HCT116 (cell line): Measurements from ENCODE around the gene NKX2-1. TPM values are rescaled to one million over a fixed set of nuclear protein-coding genes. Genes with fewer than 3 reads are reported as not detected.

Experiments used
- ATAC-seq: fragments of 200-7000 bp; cut with Tn5 transposase; 2 replicates; pipeline ENCODE4 v1.9.1; 2020; ENCODE audit warnings: mild to moderate bottlenecking, moderate library complexity
- BruUV-seq: library from RNA; stranded (reverse); fragments of 400-500 nt; replicated peaks from 2 replicates; lab custom pipeline; 2021; lab: Mats Ljungman, UMichigan
- CTCF ChIA-PET: fragments of 300-600 bp; sonication (Branson Sonifier 250); formaldehyde crosslinking; loops from one replicate; lab custom pipeline; 2021; ENCODE audit warnings: antibody characterized with exemption; lab: Charles Lee
- POLR2A ChIA-PET: fragments of 300-600, 350-600 bp; sonication (Branson Sonifier 250); formaldehyde crosslinking; loops from one replicate; lab custom pipeline; 2021; ENCODE audit warnings: antibody characterized with exemption; lab: Charles Lee
- RAD21 ChIA-PET, 2 experiments: fragments of 300-600 bp; sonication (Branson Sonifier 250); formaldehyde crosslinking; loops; one replicate each; lab custom pipeline; 2023; ENCODE audit warnings: low total read pairs in 2 of 2; ENCODE audit not compliant: uncharacterized antibody in 2 of 2, unreplicated experiment in 2 of 2, low non-redundant PET in 1 of 2; lab: Charles Lee
- DNase-seq: peaks from one replicate; pipeline ENCODE4 v3.0.0-alpha.2; 2010; ENCODE audit warnings: low read depth, low spot score
- H2AFZ ChIP-seq: fragments of 200-600 bp; shearing (Covaris generic), sonication (generic); 2 replicates; pipeline ENCODE4 v1.6.1; 2017; ENCODE audit warnings: low read depth, mixed run types, mixed read lengths, antibody characterized with exemption, low read length; ENCODE audit not compliant: poor library complexity, severe bottlenecking
- H3K27ac ChIP-seq: 2 replicates; pipeline ENCODE4 v1.5.1; 2012; ENCODE audit warnings: low read depth, low read length
- H3K27me3 ChIP-seq: fragments of 200-600 bp; sonication (generic); 2 replicates; pipeline ENCODE4 v1.6.1; 2016; ENCODE audit warnings: mixed run types, low read length, mixed read lengths; ENCODE audit not compliant: insufficient read depth
- H3K36me3 ChIP-seq, 2 experiments: fragments of 200-500 bp in 1 of 2; fragments of 200-600 bp in 1 of 2; sonication (Bioruptor generic) in 1 of 2; sonication (generic) in 1 of 2; 2 replicates each; pipeline versions ENCODE4 v1.5.1 to v1.6.1; 2014 to 2016; ENCODE audit warnings: low read length in 2 of 2, inconsistent platforms in 1 of 2, mixed read lengths in 1 of 2, mixed run types in 1 of 2; ENCODE audit not compliant: insufficient read depth in 2 of 2, control insufficient read depth in 1 of 2
- H3K4me1 ChIP-seq, 2 experiments: fragments of 200-600 bp in 1 of 2; sonication (generic) in 1 of 2; 2 replicates each; pipeline versions ENCODE4 v1.5.1 to v1.6.1; 2012 to 2017; ENCODE audit warnings: low read length in 2 of 2, inconsistent platforms in 1 of 2, mild to moderate bottlenecking in 1 of 2, mixed read lengths in 1 of 2, mixed run types in 1 of 2, moderate library complexity in 1 of 2; ENCODE audit not compliant: insufficient read depth in 2 of 2, control insufficient read depth in 1 of 2
- H3K4me2 ChIP-seq: fragments of 200-600 bp; sonication (generic); 2 replicates; pipeline ENCODE4 v1.6.1; 2017; ENCODE audit warnings: mixed run types, low read length, mixed read lengths
- H3K4me3 ChIP-seq, 2 experiments: fragments of 200-600 bp in 1 of 2; sonication (generic) in 1 of 2; replicated peaks in 1 of 2; 2 replicates each; pipeline ENCODE4 v1.5.1; 2011 to 2016; ENCODE audit warnings: low read length in 2 of 2, control low read depth in 1 of 2, low read depth in 1 of 2, mild to moderate bottlenecking in 1 of 2, mixed read lengths in 1 of 2, mixed run types in 1 of 2
- H3K79me2 ChIP-seq: fragments of 200-600 bp; sonication (generic); 2 replicates; pipeline ENCODE4 v1.6.1; 2017; ENCODE audit warnings: mild to moderate bottlenecking, mixed run types, low read length, moderate library complexity, mixed read lengths; ENCODE audit not compliant: insufficient read depth
- H3K9ac ChIP-seq: fragments of 200-600 bp; sonication (generic); 2 replicates; pipeline ENCODE4 v1.6.1; 2016; ENCODE audit warnings: low read length, mixed read lengths
- H3K9me2 ChIP-seq: fragments of 200-600 bp; sonication (generic), shearing (Covaris generic); 2 replicates; pipeline ENCODE4 v1.6.1; 2017; ENCODE audit warnings: mixed run types, mild to moderate bottlenecking, moderate library complexity; ENCODE audit not compliant: insufficient read depth
- H3K9me3 ChIP-seq, 2 experiments: fragments of 200-500 bp in 1 of 2; fragments of 200-600 bp in 1 of 2; sonication (Bioruptor generic) in 1 of 2; sonication (generic) in 1 of 2; 2 replicates each; pipeline ENCODE4 v1.6.1; 2014 to 2017; ENCODE audit warnings: low read length in 2 of 2, mixed read lengths in 2 of 2, inconsistent platforms in 1 of 2, low read depth in 1 of 2, mild to moderate bottlenecking in 1 of 2, mixed run types in 1 of 2, moderate library complexity in 1 of 2; ENCODE audit not compliant: control insufficient read depth in 1 of 2, insufficient read depth in 1 of 2
- H4K20me1 ChIP-seq: fragments of 200-600 bp; sonication (generic), shearing (Covaris generic); 2 replicates; pipeline ENCODE4 v1.6.1; 2017; ENCODE audit warnings: mixed run types, mild to moderate bottlenecking, moderate library complexity; ENCODE audit not compliant: insufficient read depth
- CEBPB ChIP-seq: IDR thresholded peaks from 2 replicates; pipeline ENCODE4 v1.6.1; 2012; ENCODE audit warnings: low read depth
- EGR1 ChIP-seq: IDR thresholded peaks from 2 replicates; pipeline ENCODE4 v1.6.1; 2012; ENCODE audit warnings: low read depth
- EZH2 ChIP-seq: fragments of 200-600 bp; sonication (generic); IDR thresholded peaks from 2 replicates; pipeline ENCODE4 v1.6.1; 2017; ENCODE audit warnings: antibody characterized with exemption, mixed run types
- SP1 ChIP-seq: IDR thresholded peaks from 2 replicates; pipeline ENCODE4 v1.6.1; 2012; ENCODE audit warnings: low read depth
- TCF7L2 ChIP-seq: IDR thresholded peaks from 2 replicates; pipeline ENCODE4 v1.7.0; 2011; ENCODE audit warnings: borderline replicate concordance, inconsistent platforms; ENCODE audit not compliant: insufficient read depth, insufficient read length; ENCODE audit errors: extremely low read depth
- ZFX ChIP-seq: fragments of 450-650 bp; IDR thresholded peaks from 2 replicates; pipeline ENCODE4 v1.6.1; 2017
- intact Hi-C: fragments of 100-400 bp; cut with micrococcal nuclease; formaldehyde crosslinking; loops from 2 replicates; pipeline ENCODE4 v1.10.0; 2022
- total RNA-seq: library from RNA; stranded (reverse); gene quantifications from one replicate; pipeline ENCODE4 v1.2.1, GENCODE V29; 2021; ENCODE audit not compliant: unreplicated experiment
- TF ChIP-seq, protein P1 (sequence below): IDR thresholded peaks from 2 replicates; pipeline ENCODE4 v1.6.1; 2012; ENCODE audit warnings: low read depth

The NKX2-1 gene
- total RNA-seq, 1 experiment from 2014 or later: 0.84 TPM

GRCh38 chr14:36485773-36486172 lies 34.3 kb downstream of the NKX2-1 start (continued):
- TF ChIP-seq, protein P1, sequence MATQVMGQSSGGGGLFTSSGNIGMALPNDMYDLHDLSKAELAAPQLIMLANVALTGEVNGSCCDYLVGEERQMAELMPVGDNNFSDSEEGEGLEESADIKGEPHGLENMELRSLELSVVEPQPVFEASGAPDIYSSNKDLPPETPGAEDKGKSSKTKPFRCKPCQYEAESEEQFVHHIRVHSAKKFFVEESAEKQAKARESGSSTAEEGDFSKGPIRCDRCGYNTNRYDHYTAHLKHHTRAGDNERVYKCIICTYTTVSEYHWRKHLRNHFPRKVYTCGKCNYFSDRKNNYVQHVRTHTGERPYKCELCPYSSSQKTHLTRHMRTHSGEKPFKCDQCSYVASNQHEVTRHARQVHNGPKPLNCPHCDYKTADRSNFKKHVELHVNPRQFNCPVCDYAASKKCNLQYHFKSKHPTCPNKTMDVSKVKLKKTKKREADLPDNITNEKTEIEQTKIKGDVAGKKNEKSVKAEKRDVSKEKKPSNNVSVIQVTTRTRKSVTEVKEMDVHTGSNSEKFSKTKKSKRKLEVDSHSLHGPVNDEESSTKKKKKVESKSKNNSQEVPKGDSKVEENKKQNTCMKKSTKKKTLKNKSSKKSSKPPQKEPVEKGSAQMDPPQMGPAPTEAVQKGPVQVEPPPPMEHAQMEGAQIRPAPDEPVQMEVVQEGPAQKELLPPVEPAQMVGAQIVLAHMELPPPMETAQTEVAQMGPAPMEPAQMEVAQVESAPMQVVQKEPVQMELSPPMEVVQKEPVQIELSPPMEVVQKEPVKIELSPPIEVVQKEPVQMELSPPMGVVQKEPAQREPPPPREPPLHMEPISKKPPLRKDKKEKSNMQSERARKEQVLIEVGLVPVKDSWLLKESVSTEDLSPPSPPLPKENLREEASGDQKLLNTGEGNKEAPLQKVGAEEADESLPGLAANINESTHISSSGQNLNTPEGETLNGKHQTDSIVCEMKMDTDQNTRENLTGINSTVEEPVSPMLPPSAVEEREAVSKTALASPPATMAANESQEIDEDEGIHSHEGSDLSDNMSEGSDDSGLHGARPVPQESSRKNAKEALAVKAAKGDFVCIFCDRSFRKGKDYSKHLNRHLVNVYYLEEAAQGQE: no peak
- no peak for TF ChIP-seq TCF7L2
- TF ChIP-seq ZFX: no peak
- no peak for TF ChIP-seq EZH2

- no TSS peak for BruUV-seq
- POLR2A ChIA-PET: no interaction called here
- DNase-seq: no peak
These were observed 40.7 kb downstream of the NKX2-1 start for GRCh38 chr14:36479344-36479743.

More at GRCh38 chr14:36479344-36479743, 40.7 kb downstream of the NKX2-1 start:
- H3K9ac ChIP-seq: no peak overlapping the region
- no peak overlapping the region for H3K4me3 ChIP-seq
- no peak overlapping the region for H3K27ac ChIP-seq
- H3K9me3 ChIP-seq: no peaks in the 10 kb centered on the region
- no peak overlapping the region for H2AFZ ChIP-seq
- ChIA-PET RAD21 (no interaction called here), CTCF (interaction anchor here (1.0 kb wide), 1 partner anchor 9 kb away, joined by 3 read pairs; no protein-coding TSS in a partner anchor)
- peaks cover 0 to 10% of the 10 kb centered on the region in 2 experiments; a peak in 2 of 4 replicates for H3K4me1 ChIP-seq
- no peaks in the 10 kb centered on the region for H3K27me3 ChIP-seq
- H3K36me3 ChIP-seq: no peaks in the 10 kb centered on the region
- intact Hi-C loops: no loop called here
- no peaks in the 10 kb centered on the region for H3K79me2 ChIP-seq
- no peak overlapping the region for H3K4me2 ChIP-seq
- no peaks in the 10 kb centered on the region for H3K9me2 ChIP-seq
- no peaks in the 10 kb centered on the region for H4K20me1 ChIP-seq
- ATAC-seq: no peak
- TF ChIP-seq SP1 (no peak), CEBPB (no peak), EGR1 (no peak)
